SU-DHL-6 (cell line): ENCODE data around the gene SLITRK4.

Experiments
- CTCF ChIP-seq: fragments of 200-600 bp; sonication (generic); IDR thresholded peaks from one replicate; pipeline ENCODE4 v1.5.1; 2017; ENCODE audit warnings: antibody characterized with exemption, mild to moderate bottlenecking, low read length, moderate library complexity; ENCODE audit not compliant: insufficient read depth, poor library complexity, severe bottlenecking
- EZH2phosphoT487 ChIP-seq: fragments of 200-600 bp; sonication (generic), shearing (Covaris generic); conservative IDR thresholded peaks from 2 replicates; pipeline ENCODE4 v1.6.1; 2018; ENCODE audit warnings: mild to moderate bottlenecking, antibody characterized with exemption, low read length, moderate library complexity, mixed read lengths

DNA sequence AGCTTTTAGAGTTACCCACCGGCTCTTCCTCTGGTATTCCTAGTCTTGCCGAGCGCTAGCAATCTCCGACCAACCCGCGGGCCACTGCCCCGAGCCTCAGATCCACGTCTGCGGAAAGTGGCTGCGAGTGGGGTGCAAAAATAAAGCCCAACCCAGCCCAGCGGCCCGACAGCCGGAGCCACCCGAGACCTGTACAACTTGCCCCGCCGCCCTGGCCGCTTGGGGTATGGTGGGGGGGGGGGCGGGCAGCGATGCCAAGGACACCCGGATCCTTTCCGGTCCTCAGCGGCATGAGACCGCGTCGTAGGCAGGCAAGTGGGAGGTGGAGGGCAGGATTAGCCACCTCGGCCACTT, 1.6 kb downstream of the SLITRK4 start:
- no peak for TF ChIP-seq CTCF
- TF ChIP-seq EZH2phosphoT487 = no peak
